Activated naive CD8-positive, alpha-beta T cell (primary cell): ENCODE data around the gene MRPS21.

Source experiments
- H3K27ac Mint-ChIP-seq: one replicate; pipeline ENCODE4 v1.8.0; 2021; ENCODE audit warnings: mixed read lengths
- H3K27me3 Mint-ChIP-seq: one replicate; pipeline ENCODE4 v1.8.0; 2021; ENCODE audit warnings: mixed read lengths
- H3K36me3 Mint-ChIP-seq: one replicate; pipeline ENCODE4 v1.8.0; 2021; ENCODE audit warnings: mixed read lengths
- H3K4me1 Mint-ChIP-seq: one replicate; pipeline ENCODE4 v1.8.0; 2021; ENCODE audit warnings: low read depth, mixed read lengths
- H3K4me3 Mint-ChIP-seq: one replicate; pipeline ENCODE4 v1.8.0; 2021; ENCODE audit warnings: mild to moderate bottlenecking, mixed read lengths
- H3K9me3 Mint-ChIP-seq: one replicate; pipeline ENCODE4 v1.8.0; 2021; ENCODE audit warnings: low read depth, mixed read lengths

MRPS21 gene

DNA sequence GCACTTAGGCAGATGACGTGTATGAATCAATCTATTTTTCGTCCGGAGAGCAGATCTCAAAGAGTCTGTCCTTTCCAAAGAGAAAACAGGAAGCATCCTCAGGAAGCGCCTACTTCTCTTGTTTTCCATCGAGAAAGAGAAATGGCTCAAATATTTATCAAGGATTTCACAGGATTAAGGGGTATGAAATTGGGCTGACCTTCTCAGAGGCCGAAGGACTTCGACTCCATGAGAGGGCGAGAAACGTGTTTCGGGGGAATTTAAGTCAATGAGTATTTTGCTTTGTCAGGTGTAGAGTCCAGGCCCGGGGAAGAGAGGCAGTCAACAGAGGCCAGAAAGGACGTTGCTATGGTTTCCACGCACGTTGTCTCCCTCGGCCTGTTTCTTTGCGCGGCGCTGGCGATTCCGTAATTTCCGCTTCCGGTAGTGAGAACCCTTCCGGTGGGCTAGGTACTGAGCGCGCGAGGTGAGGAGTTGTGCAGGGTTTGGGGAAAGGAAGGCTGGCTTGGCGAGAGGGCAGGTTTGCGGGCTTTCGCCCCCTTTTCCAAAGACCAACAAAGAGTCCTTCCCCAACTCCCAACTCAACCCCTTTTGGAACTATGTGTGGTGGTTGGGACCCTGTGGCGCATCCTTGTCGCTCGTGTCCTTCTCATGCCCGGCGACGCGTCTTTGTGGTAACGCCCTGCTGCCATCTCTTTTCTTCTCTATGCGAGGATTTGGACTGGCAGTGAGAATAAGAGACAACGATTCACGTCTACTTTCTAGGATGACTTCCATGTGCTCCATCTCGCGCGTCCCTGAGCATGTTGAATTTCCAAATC lies at the start of gene MRPS21:
Gene MRPS21, plus strand, starts transcription at position 429 of the 821 bp plus-strand sequence. CDS start 506 bp downstream, outside the sequence.
- H3K36me3 Mint-ChIP-seq: peaks cover 8% of the 10 kb centered on the region
- H3K9me3 Mint-ChIP-seq: no peaks in the 10 kb centered on the region
- no peaks in the 10 kb centered on the region for H3K27me3 Mint-ChIP-seq
- peak within 1 kb of the TSS; percentile 94 for H3K27ac Mint-ChIP-seq
- peaks cover 35% of the 10 kb centered on the region for H3K4me1 Mint-ChIP-seq
- H3K4me3 Mint-ChIP-seq: peak within 1 kb of the TSS; percentile 96

- Mint-ChIP-seq H3K4me1 (no peaks in the 10 kb centered on the region), H3K9me3 (no peaks in the 10 kb centered on the region), H3K27me3 (no peaks in the 10 kb centered on the region), H3K27ac (no peak overlapping the region), H3K4me3 (no peak overlapping the region), H3K36me3 (no peaks in the 10 kb centered on the region)
Observed at GRCh38 chr1:150249936-150250335, 43.7 kb upstream of the MRPS21 start.

- no peaks in the 10 kb centered on the region for H3K36me3 Mint-ChIP-seq
- H3K27ac Mint-ChIP-seq: no peak overlapping the region
- peaks cover 9% of the 10 kb centered on the region for H3K27me3 Mint-ChIP-seq
- H3K9me3 Mint-ChIP-seq: no peaks in the 10 kb centered on the region
- peaks cover 15% of the 10 kb centered on the region for H3K4me1 Mint-ChIP-seq
- peak overlapping the region; percentile 84 for H3K4me3 Mint-ChIP-seq
Observed at GRCh38 chr1:150256198-150256553, 37.5 kb upstream of the MRPS21 start.

DNA sequence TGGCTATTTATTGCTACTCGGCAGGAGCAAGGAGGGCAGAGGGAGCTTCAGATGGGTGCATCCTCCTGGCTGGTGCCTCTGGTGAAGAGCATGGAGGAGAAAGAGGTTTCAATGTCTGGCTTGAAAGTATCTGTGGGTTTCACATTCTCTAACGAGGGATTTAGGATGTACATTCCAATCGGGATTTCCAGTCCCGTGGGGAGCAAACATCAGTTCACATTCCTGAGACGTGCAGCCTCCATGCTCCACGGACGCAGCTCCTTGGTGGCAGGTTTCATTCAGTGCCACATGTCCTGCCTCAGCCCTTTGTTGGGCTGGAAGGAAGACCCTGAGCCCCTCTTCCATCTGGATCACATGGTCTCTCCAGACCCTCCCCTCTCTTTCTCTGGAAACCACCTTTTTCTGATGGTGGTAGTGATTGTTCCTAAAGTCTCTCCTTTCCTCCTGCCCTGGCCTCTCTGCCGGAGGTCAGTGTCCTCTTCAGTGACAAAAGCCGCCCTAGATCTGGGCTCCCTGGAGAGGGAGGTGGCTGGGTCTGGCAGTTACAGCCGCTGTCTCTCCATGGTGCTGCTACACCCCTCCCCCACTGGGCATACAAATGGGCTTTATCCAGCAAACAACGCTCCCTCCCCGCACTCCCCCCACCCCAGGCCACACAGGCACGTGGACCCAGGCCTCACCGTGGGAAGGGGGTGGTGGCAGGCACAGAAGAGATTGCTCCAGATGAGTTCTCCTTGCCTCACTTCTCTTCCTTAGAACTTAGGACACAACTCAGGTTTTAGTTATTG lies 36.9 kb upstream of the MRPS21 start:
- no peaks in the 10 kb centered on the region for H3K36me3 Mint-ChIP-seq
- H3K27ac Mint-ChIP-seq: no peak overlapping the region
- H3K27me3 Mint-ChIP-seq: peaks cover 9% of the 10 kb centered on the region
- H3K4me3 Mint-ChIP-seq: no peak overlapping the region
- peaks cover 15% of the 10 kb centered on the region for H3K4me1 Mint-ChIP-seq
- no peaks in the 10 kb centered on the region for H3K9me3 Mint-ChIP-seq

- H3K27ac Mint-ChIP-seq: no peak within 1 kb of the TSS
- no peaks in the 10 kb centered on the region for H3K9me3 Mint-ChIP-seq
- no peaks in the 10 kb centered on the region for H3K36me3 Mint-ChIP-seq
- H3K4me1 Mint-ChIP-seq: peaks cover 15% of the 10 kb centered on the region
- H3K27me3 Mint-ChIP-seq: peaks cover 9% of the 10 kb centered on the region
- H3K4me3 Mint-ChIP-seq: no peak within 1 kb of the TSS
Observed at GRCh38 chr1:150257624-150258585, 35.8 kb upstream of the MRPS21 start, which contains the start of gene CA14. Gene CA14 (plus strand): TSS chr1:150257774. CDS start chr1:150258129, 355 bp downstream.

DNA sequence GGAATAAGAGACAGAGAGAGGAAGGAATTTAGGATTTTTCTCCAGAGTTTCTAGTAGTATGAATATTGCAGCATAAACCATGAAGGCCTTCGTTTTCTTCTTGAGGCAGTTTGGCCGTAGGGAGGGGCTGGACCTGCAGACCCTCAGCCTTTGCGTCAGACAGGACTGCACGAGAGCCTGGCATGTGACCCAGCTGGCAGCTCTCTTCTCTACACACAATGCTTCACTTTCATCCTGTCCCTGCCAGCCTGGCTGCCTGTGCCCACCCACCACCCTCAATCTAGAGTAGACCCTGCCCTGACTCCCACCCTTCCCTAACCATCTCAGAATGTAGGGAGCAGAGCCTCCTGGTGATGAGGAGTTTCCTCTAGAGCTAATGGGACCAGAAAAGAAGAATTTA lies 34.4 kb upstream of the MRPS21 start:
- Mint-ChIP-seq H3K27me3 (peaks cover 9% of the 10 kb centered on the region), H3K4me1 (peaks cover 15% of the 10 kb centered on the region), H3K9me3 (no peaks in the 10 kb centered on the region), H3K4me3 (no peak overlapping the region), H3K27ac (no peak overlapping the region), H3K36me3 (no peaks in the 10 kb centered on the region)

DNA sequence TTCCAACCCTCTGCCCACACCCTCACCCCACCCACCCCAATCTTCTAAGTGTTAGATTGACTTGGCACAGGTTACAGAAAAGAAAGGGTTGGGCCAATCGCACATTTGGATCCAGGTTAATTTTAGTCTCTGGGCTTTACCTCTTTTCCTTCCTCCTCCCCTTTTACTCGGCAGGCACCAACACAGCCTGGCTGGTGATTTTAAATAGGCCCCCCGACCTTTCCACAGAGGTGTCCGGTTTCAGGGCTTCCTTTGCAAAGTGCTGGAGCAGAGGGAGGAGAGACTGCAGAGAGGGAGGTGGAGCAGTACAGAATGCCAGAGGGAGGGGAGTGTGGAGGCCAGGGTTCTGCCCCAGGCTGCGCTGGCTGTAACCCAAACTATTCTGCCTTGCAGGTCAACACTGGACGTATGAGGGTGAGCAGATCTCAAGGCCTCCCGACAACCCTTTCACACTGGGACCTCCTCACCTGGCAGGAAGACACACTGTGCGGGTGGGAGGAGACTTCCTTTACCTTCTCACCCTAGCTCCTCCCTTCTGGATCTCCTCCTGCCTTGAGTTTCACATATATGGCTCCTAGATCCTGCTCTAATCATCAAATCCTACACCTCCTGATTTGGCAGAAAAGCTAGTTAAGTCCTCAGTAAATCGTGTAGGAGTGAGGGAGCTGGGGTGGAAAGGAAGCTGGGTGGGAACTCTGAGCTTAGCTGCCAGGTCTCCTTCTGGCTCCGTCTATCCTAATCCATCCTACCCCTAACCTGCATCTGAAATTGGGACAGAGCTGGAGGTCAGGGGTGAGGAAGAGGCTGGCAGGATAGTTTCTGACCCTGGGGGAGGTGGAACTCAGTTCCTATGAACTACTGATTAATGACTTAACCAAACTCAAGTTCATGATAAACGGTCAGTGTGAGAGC lies 33.6 kb upstream of the MRPS21 start:
- peaks cover 9% of the 10 kb centered on the region for H3K27me3 Mint-ChIP-seq
- no peak overlapping the region for H3K27ac Mint-ChIP-seq
- no peak overlapping the region for H3K4me3 Mint-ChIP-seq
- peaks cover 15% of the 10 kb centered on the region for H3K4me1 Mint-ChIP-seq
- H3K36me3 Mint-ChIP-seq: no peaks in the 10 kb centered on the region
- H3K9me3 Mint-ChIP-seq: no peaks in the 10 kb centered on the region

GRCh38 chr1:150261367-150261766 lies 32.3 kb upstream of the MRPS21 start:
- Mint-ChIP-seq H3K4me1 (peaks cover 4% of the 10 kb centered on the region), H3K36me3 (no peaks in the 10 kb centered on the region), H3K4me3 (no peak overlapping the region)

GRCh38 chr1:150262388-150263320 lies 31.0 kb upstream of the MRPS21 start:
- Mint-ChIP-seq H3K27ac (peak overlapping the region; percentile 46), H3K36me3 (no peaks in the 10 kb centered on the region), H3K4me1 (peaks cover 11% of the 10 kb centered on the region), H3K27me3 (no peaks in the 10 kb centered on the region), H3K9me3 (no peaks in the 10 kb centered on the region), H3K4me3 (no peak overlapping the region)

More at GRCh38 chr1:150261367-150261766, 32.3 kb upstream of the MRPS21 start:
- Mint-ChIP-seq H3K9me3 (no peaks in the 10 kb centered on the region), H3K27me3 (peaks cover 6% of the 10 kb centered on the region), H3K27ac (no peak overlapping the region)

GRCh38 chr1:150263549-150263948 lies 30.1 kb upstream of the MRPS21 start:
- no peaks in the 10 kb centered on the region for H3K9me3 Mint-ChIP-seq
- no peak overlapping the region for H3K27ac Mint-ChIP-seq
- no peaks in the 10 kb centered on the region for H3K27me3 Mint-ChIP-seq
- H3K4me1 Mint-ChIP-seq: peaks cover 16% of the 10 kb centered on the region
- H3K36me3 Mint-ChIP-seq: no peaks in the 10 kb centered on the region
- H3K4me3 Mint-ChIP-seq: no peak overlapping the region

DNA sequence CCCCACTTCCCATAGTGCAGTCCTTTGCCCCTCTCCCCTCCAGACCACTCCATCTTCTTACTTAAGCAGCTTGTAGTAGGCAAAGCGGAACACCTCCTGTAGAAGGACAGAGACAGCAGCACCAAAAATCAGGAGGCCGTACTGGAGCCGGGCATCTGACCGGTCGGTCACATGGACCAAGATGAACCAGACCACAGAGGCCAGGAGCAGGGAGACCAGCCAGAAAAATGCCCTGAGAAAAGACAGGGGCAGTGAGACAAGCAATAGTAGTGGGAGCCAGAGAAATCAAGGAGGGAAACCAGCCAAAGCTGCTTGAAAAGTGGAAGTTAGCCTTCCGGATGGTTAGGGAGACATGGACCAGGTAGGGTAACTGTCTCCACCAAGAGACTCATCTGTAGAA lies 25.8 kb upstream of the MRPS21 start:
- Mint-ChIP-seq H3K4me1 (peaks cover 25% of the 10 kb centered on the region), H3K9me3 (no peaks in the 10 kb centered on the region), H3K27me3 (no peaks in the 10 kb centered on the region), H3K36me3 (peaks cover 2% of the 10 kb centered on the region), H3K4me3 (peak overlapping the region; percentile 97), H3K27ac (peak overlapping the region; percentile 97)

DNA sequence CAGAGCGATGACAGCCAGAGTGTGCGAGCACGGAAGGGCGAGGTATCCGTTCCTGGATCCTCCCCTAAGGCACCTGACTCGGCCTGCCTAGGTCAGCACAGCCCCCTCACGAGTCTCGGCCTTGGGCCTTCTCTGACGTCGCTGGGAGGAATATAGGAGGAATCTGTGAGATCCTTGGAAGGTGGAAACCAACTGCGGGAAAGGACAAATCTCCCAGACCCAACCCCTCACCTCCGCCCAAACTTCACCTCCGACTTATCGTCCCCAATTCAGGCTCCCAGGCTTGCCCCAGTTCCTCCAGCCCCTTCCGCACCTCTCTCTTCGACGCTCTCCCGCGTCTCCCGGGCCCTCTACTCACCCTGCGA lies 25.3 kb upstream of the MRPS21 start:
- Mint-ChIP-seq H3K4me1 (peaks cover 25% of the 10 kb centered on the region), H3K9me3 (no peaks in the 10 kb centered on the region), H3K27me3 (no peaks in the 10 kb centered on the region), H3K4me3 (peak overlapping the region; percentile 97), H3K36me3 (peaks cover 2% of the 10 kb centered on the region), H3K27ac (peak overlapping the region; percentile 97)
